ENCODE results near the gene RFX7. TPM values are rescaled to one million over a fixed set of nuclear protein-coding genes. Genes with fewer than 3 reads are reported as not detected.

The RFX7 gene
- total RNA-seq (2022; extraction: Qiagen RNA extraction; ENCODE audit: low read depth), result 9.8 to 14.5 TPM (median 12.6 TPM) in 5 replicates

DNA sequence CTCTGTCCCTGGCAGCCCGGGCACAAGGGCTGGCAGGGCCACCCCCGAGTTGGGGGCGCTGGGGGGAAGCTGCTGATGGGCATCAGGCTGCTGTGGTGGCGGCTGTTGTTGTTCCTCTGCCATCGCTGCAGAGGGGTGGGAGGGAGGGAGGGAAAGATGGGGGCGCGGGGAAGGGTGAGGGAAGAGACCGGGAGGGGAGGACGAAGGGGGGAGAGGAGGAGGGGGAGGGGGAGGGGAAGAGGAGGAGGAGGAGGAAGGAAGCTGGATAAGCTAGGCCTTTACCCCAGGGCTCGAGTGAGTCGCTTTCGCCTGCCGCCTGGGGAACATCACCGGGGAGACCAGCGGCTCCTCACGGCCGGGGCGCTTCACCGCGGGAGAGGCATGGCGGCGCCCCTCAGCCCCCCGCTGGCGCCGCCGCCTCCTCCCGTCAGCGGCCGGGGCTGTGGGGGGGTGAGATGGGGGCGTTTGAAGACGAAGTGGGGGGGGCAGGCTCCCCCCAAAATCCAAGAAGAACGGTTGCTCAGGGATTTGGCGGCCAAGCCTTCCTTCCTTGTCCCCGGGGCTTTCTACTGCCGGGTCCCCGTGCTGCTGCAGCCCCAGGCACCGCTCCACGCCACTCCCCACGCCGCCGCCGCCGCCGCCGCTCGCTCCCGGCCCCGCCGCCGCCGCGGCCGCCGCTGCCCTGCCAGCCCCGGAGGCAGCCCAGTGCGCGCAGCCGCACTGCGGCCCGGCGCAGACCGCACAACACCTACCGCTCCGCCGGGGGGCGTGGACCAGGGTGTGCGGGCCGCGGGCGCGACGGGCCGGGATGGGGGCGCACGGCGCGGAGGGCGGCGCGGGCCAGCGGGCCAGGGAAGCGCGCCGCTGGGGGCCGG, at the start of gene RFX7:
RFX7 (minus strand) TSS at position 717 of the 875 bp plus-strand sequence; CDS start at position 123, 594 bp downstream.

Other genes starting within 250 kb of the RFX7 start
- gene TEX9, start 121.5 kb upstream of the RFX7 start, total RNA-seq (2022; extraction: Qiagen RNA extraction; ENCODE audit: low read depth), result 3.5 to 6.1 TPM (median 4.6 TPM) in 5 replicates
- 2.7 to 3.4 TPM (median 3.1 TPM) in 5 replicates for gene MNS1, start 221.3 kb upstream of the RFX7 start, total RNA-seq (2022; extraction: Qiagen RNA extraction; ENCODE audit: low read depth)

All from A549 treated with CpdA at 1 μM for 4 hours (cell line).